PFSK-1 (cell line): ENCODE measurements around the gene PARVB.

Source experiments
- FOXP2 ChIP-seq: optimal IDR thresholded peaks from 2 replicates; pipeline ENCODE3; 2011; ENCODE audit warnings: borderline replicate concordance, control low read depth, inconsistent platforms; ENCODE audit not compliant: insufficient read depth; ENCODE audit errors: extremely low read length, extremely low read depth
- POLR2AphosphoS5 ChIP-seq: IDR thresholded peaks from 2 replicates; pipeline ENCODE4 v1.6.1; 2012; ENCODE audit warnings: low read depth, mild to moderate bottlenecking, control low read depth, low read length, moderate library complexity
- SIN3A ChIP-seq: IDR thresholded peaks from 2 replicates; pipeline ENCODE4 v1.6.1; 2012; ENCODE audit warnings: mild to moderate bottlenecking, low read length, moderate library complexity, borderline replicate concordance; ENCODE audit not compliant: insufficient read depth
- TAF1 ChIP-seq: IDR thresholded peaks from 2 replicates; pipeline ENCODE4 v1.6.1; 2012; ENCODE audit warnings: low read length, control low read depth, borderline replicate concordance; ENCODE audit not compliant: insufficient read depth
- TF ChIP-seq, protein P1 (sequence below), 2 experiments: IDR thresholded peaks; 2 replicates each; pipeline versions ENCODE4 v1.6.1 to v1.8.0; 2011 to 2012; ENCODE audit warnings: low read depth in 2 of 2, low read length in 2 of 2, control low read depth in 1 of 2, inconsistent platforms in 1 of 2, mild to moderate bottlenecking in 1 of 2, moderate library complexity in 1 of 2; ENCODE audit not compliant: insufficient read depth in 1 of 2

Gene PARVB

DNA sequence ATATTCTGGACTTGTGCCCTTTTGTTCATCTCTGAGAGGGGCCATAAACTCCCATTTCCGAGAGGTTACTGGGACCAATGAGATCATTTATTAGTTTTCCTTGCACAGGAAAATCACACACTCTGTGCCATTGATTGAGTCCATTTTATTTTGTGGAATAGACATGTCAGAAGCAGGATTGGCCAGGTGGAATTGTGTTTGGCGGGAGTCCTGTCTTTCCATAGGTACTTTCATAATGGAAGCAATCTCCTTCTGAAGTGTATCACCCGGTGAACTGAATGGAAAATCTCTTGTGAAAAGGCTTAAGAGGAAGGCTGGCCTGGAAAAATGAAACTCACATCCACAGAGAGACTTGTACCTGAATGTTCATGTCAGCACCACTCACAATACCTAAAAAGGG, 93.6 kb downstream of the PARVB start:
- TF ChIP-seq POLR2AphosphoS5 = no peak
- no peak for TF ChIP-seq SIN3A
- no peak for TF ChIP-seq TAF1
- TF ChIP-seq, protein P1, sequence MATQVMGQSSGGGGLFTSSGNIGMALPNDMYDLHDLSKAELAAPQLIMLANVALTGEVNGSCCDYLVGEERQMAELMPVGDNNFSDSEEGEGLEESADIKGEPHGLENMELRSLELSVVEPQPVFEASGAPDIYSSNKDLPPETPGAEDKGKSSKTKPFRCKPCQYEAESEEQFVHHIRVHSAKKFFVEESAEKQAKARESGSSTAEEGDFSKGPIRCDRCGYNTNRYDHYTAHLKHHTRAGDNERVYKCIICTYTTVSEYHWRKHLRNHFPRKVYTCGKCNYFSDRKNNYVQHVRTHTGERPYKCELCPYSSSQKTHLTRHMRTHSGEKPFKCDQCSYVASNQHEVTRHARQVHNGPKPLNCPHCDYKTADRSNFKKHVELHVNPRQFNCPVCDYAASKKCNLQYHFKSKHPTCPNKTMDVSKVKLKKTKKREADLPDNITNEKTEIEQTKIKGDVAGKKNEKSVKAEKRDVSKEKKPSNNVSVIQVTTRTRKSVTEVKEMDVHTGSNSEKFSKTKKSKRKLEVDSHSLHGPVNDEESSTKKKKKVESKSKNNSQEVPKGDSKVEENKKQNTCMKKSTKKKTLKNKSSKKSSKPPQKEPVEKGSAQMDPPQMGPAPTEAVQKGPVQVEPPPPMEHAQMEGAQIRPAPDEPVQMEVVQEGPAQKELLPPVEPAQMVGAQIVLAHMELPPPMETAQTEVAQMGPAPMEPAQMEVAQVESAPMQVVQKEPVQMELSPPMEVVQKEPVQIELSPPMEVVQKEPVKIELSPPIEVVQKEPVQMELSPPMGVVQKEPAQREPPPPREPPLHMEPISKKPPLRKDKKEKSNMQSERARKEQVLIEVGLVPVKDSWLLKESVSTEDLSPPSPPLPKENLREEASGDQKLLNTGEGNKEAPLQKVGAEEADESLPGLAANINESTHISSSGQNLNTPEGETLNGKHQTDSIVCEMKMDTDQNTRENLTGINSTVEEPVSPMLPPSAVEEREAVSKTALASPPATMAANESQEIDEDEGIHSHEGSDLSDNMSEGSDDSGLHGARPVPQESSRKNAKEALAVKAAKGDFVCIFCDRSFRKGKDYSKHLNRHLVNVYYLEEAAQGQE (IDR thresholded peaks at IDR 0.05; ENCODE audit: insufficient read depth in 1 of 2, low read depth in 2 of 2, low read length in 2 of 2) = no peak
- no peak for TF ChIP-seq FOXP2

DNA sequence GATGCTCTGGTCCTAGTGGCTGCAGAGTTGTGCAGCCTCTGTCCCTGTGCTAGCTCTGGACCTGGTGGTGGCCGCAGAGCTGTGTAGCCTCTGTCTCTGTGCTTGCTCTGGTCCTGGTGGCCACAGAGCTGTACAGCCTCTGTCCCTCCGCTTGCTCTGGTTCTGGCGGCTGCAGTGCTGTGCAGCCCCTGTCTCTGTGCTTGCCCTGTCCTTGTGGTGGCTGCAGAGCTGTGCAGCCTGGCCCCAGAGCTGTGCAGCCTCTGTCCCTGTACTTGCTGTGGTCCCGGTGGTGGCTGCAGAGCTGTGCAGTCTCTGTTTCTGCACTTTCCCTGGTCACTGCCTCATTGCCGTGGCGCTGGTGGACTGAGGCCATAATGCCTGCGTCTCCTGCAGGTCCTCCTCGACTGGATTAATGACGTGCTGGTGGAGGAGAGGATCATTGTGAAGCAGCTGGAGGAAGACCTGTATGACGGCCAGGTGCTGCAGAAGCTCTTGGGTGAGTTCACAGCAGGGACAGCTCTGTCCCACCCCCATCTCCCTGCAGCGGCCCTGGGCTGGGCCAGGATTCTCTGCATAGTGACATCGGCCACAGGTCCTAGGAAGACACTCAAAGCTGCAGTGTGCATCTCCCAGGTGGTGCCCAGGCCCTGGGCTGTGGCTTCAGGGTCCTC, 94.7 kb downstream of the PARVB start:
- no peak for TF ChIP-seq FOXP2
- TF ChIP-seq TAF1 = no peak
- TF ChIP-seq, protein P1 (IDR thresholded peaks at IDR 0.05; ENCODE audit: insufficient read depth in 1 of 2, low read depth in 2 of 2, low read length in 2 of 2) = no peak
- no peak for TF ChIP-seq SIN3A
- no peak for TF ChIP-seq POLR2AphosphoS5

DNA sequence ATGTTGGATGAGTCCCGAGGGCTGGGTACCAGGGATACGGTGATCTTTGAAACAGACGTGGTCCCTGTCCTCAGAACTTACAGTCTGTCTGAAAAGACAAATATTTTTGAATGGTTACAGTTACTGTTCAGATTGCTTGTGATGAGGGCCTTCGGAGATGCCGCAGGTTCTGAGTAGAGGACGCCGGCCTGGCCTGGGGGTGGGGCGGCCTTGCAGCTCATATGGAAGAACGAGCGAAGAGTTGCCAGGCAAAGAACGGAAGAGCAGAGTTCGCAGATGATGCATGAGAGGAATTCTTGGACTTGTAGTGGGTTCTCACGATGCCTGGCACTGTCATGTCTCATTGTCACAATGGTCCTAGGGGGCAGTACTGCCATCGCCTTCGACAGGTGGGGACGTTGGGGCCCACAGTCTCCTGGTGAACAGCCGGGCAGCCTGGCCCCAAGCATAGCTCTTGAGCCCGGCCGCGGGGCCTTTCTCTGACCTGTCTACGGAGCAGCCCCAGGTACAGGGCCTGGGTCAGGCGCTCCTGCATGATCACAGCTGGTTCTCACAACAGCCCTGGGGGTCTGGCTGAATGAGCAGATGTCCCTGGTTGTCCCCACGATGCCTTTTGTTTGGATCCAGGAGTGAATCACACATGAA, 95.7 kb downstream of the PARVB start:
- TF ChIP-seq SIN3A (no peak), TAF1 (no peak), FOXP2 (no peak), POLR2AphosphoS5 (no peak)
- TF ChIP-seq, protein P1 (IDR thresholded peaks at IDR 0.05; ENCODE audit: insufficient read depth in 1 of 2, low read depth in 2 of 2, low read length in 2 of 2) = no peak

DNA sequence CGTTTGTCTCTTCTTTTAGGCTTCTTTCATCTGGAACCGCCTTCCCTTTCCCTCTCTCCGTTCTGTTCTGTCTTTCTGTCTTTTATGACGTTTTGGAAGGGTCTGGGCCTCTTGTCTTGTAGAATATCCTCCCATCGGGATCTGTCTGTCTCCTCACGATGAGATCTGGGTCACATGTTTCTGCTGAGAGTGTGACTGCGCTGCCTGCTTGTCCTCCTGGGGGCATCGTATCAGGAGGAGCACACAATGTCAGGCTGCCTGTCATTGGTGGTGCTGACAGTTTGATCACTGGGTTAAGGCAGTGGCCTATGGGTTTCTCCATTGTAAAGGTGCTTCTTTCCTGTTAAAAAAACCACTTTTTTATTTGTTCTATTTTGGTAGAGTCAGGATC, 96.2 kb downstream of the PARVB start:
- no peak for TF ChIP-seq POLR2AphosphoS5
- TF ChIP-seq SIN3A = no peak
- TF ChIP-seq TAF1 = no peak
- TF ChIP-seq, protein P1 (IDR thresholded peaks at IDR 0.05; ENCODE audit: insufficient read depth in 1 of 2, low read depth in 2 of 2, low read length in 2 of 2) = no peak
- TF ChIP-seq FOXP2 = no peak

DNA sequence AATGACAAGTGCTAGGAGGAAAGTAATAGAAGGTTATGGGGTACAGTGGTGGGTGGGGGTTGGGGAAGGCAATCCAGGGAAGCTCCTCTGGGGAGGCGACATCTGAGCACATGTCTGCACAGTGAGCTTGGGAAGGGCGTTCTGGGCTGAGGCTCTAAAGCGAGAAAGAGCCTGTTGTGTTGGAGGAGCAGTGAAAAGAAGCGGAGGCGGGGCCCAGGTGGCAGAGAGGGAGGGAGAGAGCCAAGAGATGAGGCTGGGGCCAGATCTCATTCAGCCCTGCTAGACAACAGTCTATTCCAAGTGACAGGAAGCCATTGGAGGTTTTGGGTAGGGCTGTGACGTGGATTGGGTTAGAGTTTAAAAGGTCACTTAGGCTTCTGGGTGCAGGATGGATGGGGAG, 101.3 kb downstream of the PARVB start:
- no peak for TF ChIP-seq SIN3A
